Renal cortex interstitium (tissue), 11 donors: ENCODE results near the gene EYA2. TPM values are rescaled to one million over a fixed set of nuclear protein-coding genes. Genes with fewer than 3 reads are reported as not detected.
A peak's percentile ranks its signal among the peaks of the same experiment; 100 is the strongest.

Source experiments
- DNase-seq, 11 donors: peaks; one replicate each; pipeline ENCODE4 v3.0.0-alpha.2; 2013; ENCODE audit warnings: low read depth in 9 of 11, low spot score in 4 of 11; ENCODE audit errors: extremely low read depth in 1 of 11
- polyA plus RNA-seq, 3 donors: library from polyadenylated mRNA; unstranded; fragments of 120-200 nt; gene quantifications; one replicate each; pipeline ENCODE4 v1.2.1, GENCODE V29; 2013; ENCODE audit not compliant: insufficient read length in 3 of 3

Gene EYA2
- polyA plus RNA-seq, 3 donors, result 0.40 to 0.95 (median 0.56) TPM

DNA sequence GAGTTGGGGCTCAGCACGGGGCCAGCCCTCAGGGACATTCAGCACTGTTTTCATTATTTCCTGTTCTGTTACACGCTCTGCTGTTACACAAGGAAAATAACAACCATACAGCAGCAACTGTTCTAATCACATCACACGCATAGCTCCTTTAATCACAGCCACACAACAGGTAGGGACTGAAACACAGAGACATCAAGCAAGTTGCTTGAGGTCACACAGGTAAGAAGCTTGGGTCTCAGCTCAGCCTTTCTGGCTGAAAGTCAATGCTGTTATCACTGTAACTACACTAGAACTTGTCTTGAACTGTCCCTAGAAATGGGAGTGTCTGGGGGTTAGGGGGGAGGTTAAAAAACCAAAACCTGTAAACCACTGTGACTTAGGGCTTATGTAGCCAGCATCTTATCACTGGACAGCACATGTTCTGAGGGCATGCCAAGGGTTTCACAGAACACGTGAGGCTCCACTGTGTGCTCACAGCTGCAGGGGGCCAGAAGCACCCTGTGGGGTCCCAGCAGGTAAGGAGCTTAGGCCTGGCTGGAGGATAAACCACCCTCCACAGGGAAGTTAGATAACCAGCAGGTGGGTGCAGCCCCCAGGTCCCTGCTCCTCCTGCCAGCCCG, 146.0 kb downstream of the EYA2 start:
- no peak for DNase-seq

DNA sequence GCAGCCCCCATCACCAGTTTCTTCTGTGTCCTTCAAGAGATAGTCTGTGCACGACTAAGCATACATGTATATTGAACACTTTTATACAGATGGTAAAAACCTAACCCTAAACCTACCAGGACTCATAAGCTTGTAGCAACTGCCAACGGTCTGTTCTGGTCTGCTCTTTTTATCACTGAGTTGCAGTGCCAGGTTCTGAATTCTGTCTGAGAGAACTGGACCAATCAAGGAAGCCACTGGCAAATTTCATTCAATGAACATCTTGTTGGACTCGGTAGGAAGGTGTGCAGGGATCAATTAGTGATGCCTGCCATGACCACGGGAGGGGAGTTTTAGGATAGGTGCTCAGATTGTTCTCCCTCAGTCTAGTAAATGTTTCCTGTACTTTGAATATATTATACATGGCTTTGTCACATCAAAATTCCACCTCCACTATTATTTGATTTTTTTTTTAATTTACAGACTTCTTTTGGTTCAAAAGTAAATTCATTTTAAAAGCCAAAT, 146.8 kb downstream of the EYA2 start:
- no peak for DNase-seq

DNA sequence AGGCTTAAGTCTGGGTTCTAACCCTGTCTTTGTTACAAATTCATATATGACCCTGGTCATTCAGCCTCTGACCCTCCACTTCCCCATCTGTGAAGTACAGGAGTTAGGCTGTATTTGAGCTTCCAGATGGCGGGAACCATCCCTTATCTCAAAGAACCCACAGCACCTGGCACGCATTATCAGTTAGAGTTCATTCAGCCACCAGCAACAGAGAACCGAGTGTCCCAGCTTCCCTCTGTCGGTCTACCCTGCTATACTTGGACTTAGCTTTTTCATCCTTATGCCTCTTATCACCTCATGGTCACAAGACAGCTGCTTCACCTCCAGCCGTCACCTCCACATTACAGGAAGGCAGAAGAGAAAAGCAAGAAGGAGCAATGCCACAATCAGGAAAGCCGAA, 147.8 kb downstream of the EYA2 start:
- no peak for DNase-seq

DNA sequence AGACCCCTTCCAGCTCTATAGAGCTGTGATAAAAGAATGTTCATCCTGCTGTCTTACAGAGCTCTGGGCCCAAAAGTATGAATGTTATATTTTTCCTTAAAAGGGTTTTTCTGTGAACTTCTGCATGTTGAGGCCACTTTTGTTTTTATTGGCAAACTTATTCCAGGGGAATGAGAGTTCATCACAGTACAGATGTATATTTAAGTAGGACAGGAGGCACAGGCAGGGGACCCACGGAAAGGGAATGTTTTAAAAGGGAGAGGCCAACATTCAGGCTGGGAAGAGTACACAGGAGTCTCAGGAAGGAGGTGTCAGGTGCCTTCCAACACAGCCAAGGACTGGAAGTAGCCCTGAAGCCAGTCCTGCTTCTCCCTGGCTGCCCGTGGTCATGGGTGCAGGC, 148.4 kb downstream of the EYA2 start:
- DNase-seq, result peak in 1 of 11 donors; percentile 16

DNA sequence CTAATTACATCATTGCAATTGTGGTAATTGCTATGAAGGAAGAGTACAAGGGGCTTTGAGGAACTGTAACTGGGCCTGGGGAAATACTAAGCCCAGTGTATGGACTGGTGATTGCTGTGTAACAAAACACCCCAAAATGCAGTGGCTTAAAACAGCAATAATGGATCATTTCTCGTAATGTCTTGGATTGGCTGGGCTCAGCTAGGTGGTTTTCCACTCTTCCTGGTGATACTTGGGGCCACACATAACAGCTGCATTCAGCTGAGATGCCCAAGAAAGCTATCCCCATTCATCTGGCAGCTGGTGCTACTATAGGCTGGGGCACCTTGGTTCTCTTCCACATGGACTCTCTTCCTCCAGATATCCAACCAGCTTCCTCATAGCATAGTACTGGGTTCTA, 150.3 kb downstream of the EYA2 start:
- DNase-seq, result no peak

DNA sequence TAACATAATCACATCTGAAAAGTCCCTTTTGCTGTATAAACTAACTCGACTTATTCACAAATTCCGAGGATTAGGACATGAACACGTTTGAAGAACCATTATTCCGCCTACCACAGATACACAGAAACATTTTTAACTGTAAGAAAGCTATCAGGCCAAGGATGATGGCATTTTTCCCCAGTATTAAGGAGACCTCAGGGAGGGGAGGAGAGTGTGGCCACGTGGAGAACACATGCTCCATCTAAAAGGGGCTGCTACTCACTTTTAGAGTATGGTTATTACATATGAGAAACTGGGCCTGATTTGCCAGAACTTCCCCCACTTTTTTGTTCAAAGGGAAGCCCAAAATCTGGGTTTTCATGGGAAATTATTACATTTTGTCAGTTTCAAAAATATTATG, 153.4 kb downstream of the EYA2 start:
- DNase-seq, result no peak

DNA sequence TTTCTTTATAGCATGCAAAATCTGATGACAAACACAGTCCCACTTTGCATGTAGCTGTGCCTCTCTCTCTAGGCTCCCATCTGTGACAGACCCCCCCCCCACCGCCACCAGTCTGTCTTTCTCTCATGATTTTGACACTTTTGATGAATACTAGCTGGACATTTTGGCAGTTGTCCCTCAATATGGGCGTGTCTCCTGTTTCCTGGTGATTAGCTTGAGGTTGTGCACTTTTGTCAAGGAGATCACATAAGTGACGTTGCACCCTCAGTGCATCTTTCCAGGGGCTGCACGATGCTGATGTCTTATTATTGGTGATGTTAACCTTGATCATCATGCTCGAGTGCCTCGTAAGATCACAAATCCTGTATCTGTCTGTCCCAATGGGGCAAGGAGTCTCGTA, 155.1 kb downstream of the EYA2 start:
- no peak for DNase-seq

DNA sequence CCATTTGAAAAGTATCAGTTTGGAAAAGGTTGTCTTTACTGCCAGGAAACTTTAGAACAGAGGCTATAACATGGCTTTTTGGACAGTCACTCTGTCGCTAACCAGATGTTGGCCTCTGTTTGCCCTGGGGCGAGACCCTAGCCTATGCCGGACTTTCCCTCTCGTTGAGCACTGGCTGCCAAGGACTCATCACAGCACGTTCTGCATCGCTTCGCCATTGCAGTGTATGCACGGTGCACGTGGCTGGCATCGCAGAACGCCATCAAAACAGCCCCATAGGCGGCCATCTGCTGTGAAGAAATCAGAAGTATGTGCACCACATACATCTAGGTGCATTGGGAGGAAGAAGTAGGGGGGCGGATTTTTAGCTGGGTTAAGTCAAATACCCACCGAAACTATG, 156.4 kb downstream of the EYA2 start:
- no peak for DNase-seq

DNA sequence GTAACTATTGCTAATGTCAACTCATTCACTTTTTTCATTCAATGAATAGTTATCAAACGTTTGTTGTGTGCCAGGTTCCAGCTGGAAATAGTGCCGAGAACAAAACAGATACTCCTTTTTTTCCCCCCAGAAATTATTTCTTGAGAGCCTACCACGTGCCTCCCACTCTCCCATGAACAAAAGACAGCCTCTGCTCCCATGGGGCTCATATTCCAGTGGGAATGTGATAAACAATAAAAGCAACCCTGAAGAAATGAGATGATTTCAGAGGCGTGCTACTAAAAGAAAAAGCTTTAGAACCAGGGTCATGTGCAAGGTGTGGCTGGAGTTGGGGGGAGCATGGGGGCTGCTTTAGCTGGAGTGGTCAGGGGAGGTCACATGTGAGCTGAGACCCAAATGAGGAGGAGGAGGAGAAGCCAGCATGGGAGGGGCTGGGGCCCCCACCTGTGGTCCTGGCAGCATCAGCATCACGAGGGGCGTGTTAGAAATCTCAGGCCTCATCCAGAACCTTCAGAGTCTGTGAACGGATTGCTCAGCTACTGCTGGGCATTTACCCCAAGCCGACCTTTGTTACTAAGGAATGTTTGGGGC, 157.4 kb downstream of the EYA2 start:
- DNase-seq, result no peak

DNA sequence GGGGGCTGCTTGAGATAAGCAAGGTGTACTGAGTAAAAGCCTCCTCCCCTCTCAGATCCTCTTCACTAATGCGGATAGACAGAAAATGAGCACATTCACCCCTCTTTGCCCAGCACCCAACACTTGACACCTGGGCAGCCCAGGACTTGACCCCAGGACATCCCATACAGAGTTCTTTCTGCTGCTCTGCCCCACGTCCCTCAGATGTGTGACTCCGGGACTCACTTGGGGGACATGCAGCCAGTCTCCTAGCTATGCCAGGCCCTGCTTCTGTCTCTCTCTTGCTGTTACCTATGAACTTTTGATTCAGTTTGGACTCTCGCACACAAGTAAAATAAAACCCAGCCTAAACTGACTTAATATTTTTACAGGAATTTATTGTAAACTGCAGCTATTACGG, 159.9 kb downstream of the EYA2 start:
- no peak for DNase-seq

DNA sequence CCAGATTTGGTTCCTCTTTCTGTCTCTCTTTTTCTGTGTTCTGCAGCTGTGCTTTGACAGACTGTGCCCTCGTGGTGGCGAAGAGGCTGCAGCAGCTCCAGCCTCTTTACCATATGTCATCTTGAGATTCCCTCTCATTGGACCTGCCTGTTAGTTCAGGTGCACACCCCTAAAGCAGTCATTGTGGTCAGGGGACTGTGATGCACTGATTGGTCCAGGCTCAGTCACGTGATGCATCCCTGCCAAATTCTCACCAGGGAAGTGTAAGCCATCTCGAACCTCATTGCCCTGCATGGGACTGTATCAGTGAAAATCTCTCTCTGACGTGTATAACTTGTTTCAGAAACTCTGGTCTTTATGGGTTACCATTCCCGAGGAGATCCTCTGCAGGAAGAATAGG, 160.3 kb downstream of the EYA2 start:
- DNase-seq, result no peak

DNA sequence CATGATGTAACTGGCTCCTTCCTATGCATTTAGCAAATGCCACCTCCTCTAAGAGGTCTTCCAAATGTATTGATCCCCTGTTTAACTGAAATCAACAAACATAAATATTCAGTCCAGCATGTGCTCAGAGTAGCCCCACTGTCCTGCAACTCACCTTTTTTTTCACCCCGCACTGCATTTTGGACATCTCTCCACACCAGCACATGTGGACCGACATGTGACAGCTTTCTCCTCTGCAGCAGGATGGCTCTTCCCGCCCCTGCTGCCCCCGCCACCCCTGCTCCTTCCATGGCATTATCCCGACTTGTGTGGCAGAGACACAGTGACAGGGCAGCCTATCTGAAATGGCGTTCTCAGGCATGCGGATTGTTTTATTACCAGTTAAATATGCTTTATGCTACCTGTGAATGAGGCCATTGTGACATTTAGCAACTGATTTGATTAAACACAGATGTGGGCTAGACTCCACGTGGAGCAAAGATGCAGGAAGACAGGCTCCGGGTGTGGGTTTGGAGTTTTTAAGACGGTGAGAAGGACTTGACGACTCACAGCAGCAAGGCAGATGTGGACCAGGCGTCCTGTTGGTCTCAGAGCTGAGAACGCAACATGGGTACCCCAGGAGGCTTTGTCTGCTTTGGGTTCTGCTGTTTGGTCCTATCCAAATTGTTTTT, 161.2 kb downstream of the EYA2 start:
- no peak for DNase-seq

DNA sequence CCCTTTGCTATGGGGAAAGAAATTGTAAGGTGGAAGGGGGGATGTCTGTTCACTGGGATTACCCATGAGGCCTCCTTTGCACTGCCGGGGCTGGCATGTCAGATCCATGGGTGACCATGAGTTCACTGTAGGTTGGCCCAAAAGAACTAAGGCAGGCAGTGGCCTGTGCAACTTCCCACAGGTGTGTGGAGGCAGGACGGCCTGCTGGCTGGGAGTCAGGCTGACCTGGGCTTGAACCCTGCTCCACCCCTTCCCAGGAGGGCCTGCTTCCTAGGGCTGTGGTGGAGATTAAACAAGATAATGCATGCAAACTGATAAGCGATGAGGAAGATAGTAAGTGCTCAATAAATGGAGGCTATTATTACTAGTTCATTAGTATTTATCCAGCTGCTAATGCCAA, 163.0 kb downstream of the EYA2 start:
- no peak for DNase-seq

DNA sequence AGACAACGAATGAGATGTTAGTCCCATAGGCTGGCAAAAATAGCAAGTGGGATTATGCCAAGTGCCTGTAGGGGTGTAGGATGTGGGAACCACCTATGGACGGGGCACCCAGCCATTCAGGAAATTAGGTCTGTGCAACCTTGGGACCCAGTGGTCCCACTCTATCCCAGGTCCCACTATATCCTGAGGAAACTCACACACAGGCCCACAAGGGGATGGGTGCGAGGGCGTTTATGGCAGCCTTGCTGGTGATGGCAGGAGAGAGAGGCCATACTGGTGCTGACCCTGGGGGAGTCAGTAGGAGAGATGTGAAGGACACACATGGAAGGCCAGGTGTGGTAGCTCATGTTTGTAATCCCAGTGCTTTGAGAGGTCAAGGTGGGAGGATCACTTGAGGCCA, 163.6 kb downstream of the EYA2 start:
- no peak for DNase-seq

DNA sequence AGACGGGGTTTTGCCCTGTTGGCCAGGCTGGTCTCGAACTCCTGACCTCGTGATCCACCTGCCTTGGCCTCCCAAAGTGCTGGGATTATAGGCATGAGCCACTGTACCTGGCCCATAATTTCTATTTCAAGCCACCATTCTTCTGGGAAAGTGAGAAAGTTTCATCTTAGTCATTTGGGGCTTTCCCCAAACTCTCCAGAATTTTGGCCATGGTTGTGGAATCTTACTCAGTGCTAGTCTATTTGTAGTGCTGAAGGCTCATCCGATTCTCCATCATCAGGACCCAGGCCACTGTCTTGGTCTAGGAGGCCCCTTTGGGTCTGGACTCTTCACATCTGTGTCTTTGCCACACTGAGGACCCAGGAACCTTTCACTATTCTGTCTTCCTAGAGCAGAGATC, 164.9 kb downstream of the EYA2 start:
- DNase-seq, result no peak

DNA sequence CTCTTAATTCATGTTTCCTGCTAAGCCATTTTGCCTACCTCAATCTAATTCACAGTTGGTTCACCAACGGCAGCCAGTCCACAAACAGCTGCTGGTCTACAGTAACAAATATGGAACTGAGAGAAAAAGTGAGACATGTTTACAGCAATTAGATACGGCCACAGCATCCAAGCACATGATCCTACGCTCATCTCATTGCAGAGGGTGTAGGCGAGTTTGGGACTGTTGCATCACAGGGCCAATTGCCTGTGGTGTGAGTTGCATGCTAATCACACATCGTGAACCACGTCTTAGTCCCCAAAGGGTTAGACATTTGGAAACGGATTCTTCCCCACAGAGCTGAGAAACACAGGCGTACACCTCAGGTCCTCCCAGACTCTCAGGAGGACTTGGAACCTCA, 166.9 kb downstream of the EYA2 start:
- DNase-seq, result no peak

DNA sequence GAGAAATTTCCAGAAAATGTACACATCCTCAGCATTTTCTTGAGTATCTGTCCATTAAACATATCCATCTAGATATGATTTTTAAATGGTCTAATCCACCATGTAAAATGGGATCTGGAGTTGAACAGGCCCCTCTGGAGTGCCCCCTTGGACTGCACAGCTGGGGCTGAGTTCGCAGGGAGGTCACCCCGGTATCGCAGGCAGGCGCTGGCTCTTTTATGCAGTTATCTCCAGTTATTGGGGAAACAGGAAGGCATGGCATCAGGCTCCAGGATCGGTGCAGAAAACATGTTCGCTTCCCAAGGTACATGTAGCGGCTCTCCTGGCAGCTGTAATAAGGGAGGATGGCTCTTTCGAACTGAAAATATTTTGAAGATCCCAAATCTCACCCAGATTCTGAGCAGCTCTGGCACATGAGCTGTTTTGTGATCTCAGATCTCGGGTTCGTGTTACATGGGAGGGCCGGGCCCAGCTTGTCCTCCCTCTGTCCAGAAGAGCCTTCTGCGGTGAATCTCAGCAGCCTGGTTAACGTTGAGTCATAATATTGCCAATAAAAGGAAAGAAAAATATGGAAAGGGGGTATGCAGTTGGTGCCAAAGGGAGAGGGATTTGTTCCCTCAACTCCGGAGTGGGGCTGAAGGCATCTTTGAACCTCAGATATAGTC, 167.7 kb downstream of the EYA2 start:
- no peak for DNase-seq

DNA sequence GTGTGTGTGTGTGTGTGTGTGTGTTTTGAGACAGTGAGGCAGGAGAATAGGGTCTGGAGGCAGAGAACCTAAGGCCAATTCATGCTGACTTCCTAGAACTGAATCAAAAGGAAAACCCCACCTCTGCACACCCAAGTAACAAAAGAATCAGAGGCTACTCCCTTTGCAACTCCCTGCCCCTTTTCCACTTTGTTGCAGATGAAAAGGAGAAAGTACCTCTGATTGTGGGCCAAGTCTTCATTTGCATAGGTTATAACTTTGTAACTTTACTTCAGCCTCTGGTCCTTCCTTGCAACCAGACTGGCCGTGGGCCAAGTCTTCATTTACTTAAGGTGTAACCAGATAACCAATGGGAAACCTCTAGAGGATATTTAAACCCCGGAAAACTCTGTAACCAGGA, 168.8 kb downstream of the EYA2 start:
- DNase-seq, result no peak

DNA sequence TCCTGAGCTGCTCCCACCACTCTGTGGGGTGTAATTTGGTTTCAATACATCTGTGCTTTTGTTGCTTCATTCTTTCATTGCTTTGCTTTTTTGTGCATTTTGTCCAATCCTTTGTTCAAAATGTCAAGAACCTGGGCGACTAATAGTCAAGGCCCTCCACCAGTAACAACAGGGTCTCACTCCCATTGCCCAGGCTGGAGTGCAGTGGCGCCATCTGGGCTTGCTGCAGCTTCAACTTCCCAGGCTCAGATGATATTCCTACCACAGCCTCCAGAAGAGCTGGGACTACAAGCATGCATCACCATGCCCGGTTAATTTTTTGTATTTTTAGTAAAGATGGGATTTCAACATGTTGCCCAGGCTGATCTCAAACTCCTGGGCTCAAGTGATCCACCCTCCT, 169.2 kb downstream of the EYA2 start:
- DNase-seq, result no peak
